Activated T-cell treated with anti-CD3 and anti-CD28 coated beads, Interleukin-2, amount 50 U/mL, for 1 hour (primary cell): ENCODE measurements around the gene TMEM132D.

Source experiments
- DNase-seq: peaks from one replicate; pipeline ENCODE4 v3.0.0-alpha.2; 2020

Gene TMEM132D

DNA sequence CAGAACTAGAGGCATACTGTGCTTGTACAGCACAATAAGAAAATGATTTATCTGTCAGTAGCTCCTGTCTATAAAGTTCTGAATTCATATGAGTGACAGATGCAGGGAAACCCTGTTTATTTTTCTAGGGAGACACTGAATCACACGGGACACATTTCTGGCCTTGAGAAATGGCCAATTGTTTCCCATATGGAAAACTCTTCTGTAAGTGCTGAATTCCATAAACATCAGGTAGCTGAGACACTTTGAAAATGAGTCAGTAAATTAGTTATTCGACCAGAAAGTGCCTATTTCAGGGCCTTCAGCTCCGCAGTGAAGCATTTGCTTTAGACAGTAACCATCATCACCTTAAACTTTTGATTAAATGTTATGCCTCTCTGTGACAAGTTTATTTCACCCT lies 184.4 kb downstream of the TMEM132D start:
- no peak for DNase-seq

DNA sequence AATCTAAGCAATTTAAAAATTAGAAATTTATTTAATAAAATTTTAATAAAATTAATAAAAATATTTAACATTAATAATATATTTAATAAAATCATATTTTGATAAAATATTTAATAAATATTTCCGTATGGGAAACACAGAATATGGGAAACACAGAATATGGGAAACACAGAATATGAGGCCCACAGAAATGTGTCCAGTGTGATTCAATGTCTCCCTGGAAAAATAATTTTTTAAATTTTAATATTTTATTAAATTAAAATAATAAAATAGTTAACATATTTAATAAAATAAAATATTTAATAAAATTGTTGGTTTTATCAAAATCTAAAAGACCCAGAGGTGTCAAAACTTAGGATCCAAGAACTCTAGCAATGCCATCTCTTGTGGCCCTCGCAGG lies 186.4 kb downstream of the TMEM132D start:
- no peak for DNase-seq

DNA sequence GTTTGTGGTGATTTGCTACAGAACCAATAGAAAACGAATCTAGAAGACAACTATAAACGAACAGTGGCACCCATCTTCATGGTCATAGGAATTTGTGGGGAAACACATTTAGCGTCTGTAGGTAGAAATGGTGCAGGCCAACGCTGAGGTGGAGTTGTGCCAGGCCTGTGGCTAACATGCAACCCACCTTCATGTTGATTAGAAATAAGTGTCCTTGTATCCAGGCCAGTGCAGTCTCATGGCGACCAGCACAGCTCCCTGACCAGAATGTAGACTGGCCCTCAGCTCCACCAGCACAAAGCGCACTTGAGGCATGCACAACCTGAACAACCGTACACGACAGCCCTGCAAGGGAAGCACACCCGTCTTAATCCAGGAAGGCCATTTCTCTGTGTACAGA lies 187.0 kb downstream of the TMEM132D start:
- DNase-seq = no peak

DNA sequence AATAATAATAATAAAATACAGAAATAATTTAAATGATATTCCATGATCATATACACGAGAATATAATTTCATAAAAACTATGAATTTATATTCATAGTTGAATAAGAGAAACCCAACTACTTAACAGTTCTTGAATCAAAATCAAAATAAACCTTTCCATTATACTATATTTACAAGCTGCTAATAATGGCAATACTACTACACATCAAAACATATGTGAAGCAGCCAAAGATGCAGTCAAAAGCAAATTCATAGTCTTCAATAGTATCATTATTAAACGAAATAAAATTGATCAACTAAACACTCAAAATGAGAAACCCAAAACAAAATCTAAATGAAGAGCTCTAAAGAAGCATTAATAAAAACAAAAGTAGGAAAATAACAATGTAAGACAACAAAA lies 197.1 kb downstream of the TMEM132D start:
- DNase-seq = no peak

DNA sequence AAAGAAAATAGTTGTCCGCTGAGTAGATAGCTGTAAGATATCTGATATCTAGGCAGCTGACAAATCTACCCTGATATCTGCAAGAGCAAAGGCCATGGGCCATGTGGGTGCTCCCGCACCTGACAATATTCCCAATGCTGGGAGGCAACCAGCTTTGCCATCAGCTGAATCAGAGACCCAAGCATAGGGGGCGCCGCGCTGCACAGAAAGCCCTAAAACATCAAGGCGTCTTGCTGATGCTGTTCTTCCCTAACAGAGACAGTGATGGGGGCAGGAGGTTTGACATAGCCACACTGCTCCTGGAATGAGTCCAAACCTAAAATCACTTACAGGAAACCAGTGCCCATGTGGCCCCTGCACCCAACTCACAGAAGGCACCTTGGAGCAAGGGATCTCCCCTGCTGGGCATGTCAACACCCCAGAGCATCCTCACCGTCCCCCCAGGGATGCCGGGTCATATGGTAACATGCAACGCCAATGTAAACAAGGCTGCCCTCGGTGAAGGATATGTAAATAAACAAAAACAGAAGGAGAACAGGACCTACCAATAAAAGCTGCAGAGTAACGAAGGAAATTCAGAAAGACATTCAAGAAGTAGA lies 199.5 kb downstream of the TMEM132D start:
- no peak for DNase-seq

DNA sequence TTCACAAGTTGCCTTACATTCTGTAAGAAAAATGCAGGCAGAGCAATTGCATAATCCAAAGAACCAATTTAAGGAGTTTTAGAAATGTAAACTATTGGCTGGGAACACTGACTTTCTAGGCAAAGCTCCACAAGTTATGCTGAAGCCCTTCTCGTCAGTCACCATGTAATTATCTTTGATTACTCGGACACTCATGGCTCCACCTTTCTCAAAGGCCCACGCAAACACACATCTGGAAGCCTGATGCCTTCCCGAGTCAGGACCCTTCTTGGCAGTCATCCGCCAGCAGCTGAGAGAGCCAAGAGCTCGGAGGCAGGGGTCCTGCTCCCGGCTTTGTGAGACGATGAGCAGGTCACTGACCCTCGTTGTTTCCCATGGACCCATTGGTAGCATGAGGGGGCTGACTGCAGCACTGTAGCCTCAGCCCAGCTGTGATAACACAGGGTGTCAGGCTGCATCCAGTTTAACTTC lies 202.2 kb downstream of the TMEM132D start:
- no peak for DNase-seq

DNA sequence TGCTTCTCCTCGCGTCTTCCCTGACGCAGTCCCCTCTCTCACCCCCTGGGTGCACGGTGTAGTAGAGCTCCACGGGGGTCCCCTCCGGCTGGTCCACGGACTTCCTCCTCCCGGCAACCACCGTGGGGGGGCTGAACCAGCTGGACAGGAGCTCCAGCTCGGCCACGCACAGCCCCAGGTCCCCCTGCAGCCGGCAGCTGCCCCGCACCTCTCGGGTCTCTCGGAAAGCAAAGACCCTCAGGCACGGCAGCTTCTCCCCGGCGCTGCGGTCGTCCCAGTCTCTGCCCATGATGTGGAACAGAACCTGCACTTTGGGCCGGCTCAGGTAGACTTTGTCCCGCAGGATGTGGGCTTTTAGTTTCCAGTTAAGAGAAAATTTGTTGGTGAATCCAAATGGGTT lies 203.8 kb downstream of the TMEM132D start:
- no peak for DNase-seq

DNA sequence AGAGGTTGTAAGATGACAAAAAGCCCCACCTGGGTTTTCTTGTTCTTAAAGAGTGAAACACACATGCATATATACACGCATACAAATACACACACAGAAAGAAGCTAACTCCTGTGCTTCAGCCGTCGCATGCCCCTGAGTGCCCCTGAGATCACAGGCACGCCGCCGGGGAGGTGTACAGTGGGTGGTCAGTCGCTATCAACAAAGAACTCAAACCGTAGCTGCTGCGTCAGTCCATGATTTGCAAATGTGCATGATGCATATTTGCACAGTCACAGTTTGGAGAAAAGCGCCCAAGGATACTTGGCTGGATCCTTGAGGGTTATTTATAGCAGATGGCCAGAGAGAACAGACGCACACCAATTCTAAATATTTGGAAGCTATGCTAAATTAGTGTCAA lies 206.9 kb downstream of the TMEM132D start:
- DNase-seq = no peak

DNA sequence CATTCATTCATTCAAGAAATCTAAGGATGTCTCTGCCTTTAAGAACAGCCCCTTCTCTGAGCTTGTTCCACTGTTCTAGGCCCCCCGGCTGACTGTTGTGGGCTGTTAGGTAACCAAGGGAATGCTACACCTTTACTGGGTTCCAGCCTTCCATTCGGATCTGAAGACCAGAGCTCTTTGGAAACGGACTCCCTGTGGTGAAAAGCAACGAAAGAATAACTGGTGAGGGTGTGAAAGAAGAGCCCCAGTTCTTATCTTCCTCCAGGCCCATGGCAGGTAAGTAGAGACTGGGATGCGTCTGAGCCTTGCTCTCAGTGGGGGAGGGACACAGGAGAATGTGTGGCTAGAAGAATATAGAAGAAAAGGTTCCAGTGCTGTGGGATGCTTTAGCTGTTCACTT lies 207.4 kb downstream of the TMEM132D start:
- no peak for DNase-seq

DNA sequence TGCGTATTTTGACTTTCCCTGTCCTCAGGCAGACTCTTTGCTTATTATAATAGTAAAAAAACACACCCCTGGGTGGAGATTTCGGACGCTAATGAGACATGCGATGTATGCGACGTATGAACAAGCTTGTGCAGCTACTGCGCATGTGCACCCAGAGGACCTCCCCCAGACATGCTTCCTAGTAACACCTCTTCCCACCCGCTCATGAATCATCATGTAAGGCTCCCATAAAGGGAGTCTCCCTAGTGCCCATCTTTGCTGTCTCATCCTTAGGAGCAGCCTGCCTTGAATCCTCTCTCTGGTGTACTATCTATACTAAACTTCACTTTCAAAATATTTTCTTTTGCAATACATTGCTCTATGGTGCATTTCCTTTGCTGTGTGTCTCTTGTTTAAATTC lies 210.1 kb downstream of the TMEM132D start:
- no peak for DNase-seq

DNA sequence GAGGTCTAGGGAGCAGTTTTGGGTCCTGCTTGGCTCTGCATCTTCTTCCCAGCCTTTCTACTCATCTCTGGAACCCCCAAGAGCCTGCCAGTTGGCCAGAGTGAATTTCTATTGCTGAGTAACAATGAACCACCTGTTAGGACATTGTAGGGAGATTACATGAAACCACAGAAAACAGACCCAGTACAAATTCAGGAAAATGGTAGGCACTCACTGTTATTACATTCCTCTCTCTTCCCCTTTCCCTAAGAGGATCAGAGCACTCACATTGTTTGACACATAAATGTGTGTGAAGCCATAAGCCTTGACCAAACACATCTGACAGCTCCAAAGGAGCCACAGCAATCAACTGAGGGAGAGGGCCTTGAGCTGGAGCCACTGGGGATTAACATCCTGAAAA lies 216.1 kb downstream of the TMEM132D start:
- no peak for DNase-seq

DNA sequence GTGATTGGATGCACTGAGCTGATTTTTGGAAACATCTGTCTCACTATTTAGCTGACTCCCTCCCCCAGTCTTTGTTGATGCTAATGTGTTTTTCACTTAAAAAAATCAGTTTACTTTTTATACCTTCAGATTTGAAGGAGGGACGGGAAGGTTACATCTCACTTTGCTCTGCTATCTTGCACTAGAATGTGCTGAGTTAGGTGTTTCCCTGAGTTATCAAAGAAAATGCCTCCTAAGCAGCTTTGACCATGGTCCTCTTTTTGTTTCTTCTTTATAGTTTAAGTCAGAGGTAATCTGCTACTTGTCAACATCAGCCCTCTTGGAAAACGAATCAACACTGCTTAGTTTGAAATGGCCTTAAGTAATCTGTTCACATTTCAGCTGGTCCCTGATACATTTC lies 222.0 kb downstream of the TMEM132D start:
- no peak for DNase-seq

DNA sequence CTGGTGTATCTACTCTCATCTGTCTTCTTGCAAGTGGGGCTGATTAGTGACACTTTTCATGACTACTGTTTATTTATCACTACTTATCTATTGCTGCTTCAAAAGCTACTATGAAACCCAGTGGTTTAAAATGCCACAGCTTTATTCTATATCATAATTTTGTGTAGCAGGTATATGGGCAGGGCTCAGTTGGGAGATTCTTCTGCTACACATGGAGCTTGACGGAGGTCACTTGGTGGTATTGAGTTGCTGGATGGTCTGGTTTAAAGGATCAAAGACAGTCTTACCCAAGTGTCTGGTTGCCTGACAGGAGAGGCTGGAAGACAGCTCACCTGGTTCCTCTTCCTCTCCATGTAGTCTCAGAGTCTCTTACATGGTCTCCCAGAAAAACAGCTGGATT lies 222.7 kb downstream of the TMEM132D start:
- DNase-seq = no peak

DNA sequence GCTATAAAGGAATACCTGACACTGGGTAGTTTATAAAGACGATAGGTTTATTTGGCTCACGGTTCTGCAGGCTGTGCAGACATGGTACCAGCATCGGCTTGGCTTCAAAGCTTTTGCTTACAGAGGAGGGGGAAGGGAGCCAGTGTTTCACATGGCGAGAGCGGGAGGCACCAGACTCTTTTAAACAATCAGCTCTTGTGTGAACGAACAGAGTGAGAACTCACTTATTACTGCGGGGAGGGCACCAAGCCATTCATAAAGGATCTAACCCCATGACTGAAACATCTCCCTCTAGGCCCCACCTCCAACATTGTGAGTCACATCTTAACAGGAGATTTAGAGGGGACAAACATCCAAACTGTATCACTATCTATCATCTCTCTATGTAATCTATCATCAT lies 227.4 kb downstream of the TMEM132D start:
- no peak for DNase-seq

DNA sequence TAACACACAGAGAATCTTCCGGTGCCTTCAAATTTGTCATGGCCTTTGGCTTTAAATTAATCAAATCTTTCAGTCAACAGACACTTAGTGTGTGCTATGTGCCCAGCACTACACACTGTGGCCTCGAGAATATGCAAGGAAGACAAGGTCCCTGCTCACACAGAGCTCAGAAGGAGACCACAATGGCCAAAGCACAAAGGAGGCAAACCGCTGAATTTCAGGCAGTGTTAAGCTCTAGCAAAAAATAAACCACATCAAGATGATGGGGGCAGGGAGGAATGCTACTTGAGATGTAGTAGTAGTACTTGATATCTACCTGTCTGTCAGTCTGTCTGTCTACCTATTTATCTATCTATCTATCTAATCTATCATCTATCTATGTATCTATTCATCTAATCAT lies 227.9 kb downstream of the TMEM132D start:
- DNase-seq = no peak

DNA sequence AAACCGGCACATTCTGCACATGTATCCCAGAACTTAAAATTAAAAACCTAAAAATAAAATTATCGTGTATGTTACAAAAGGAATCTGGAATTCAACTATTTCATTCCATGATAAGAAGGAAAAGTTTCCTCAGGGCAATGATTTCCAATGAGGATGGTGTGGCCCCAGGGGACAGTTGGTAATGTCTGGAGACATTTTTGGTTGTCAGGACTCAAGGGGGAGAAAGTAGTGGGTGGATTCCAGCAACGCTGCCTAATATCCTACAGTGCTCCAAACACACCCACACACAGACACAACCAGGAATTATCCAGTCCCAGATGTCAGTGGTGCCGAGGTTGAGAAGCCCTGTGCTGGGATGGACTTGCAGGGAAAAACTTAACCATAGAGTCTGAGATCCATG lies 228.3 kb downstream of the TMEM132D start:
- DNase-seq = no peak

DNA sequence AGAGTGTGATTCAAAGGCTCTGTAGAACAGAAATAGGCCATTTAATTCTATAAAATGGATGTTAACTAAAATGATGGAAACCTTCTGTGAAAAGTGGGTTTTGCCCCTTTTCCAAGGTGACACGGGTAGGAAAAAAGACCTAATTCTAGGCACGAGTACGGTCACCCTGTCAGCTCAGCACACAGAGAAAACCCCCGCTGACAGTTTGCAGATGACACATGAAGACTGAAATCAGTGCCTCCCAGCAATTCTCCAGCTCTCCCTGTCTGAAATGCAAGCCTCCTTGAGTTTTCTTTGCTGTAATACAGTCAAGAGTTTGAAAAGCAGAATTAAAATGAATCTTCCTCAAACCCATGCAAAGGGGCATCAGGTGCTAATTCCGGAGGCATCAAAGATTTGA lies 230.0 kb downstream of the TMEM132D start:
- no peak for DNase-seq

DNA sequence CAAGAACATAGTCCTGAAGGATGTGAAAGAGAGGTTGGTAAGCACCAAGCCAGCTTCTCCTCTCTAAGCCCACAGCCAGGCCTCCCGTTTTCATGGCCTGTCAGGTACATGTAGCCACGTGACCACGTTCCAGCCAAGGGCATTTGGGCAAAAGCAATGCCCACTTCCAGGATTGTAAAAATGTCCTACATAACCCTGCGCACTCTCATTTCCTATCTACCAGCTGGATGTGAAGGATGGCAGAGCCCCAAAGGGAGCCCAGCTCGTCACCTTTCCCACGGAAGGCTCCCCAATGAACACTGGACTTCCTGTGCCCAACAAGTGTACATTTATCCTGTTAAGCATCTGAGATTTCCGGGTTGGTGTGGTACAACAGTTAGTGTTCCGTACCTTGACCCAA lies 231.7 kb downstream of the TMEM132D start:
- DNase-seq = no peak

DNA sequence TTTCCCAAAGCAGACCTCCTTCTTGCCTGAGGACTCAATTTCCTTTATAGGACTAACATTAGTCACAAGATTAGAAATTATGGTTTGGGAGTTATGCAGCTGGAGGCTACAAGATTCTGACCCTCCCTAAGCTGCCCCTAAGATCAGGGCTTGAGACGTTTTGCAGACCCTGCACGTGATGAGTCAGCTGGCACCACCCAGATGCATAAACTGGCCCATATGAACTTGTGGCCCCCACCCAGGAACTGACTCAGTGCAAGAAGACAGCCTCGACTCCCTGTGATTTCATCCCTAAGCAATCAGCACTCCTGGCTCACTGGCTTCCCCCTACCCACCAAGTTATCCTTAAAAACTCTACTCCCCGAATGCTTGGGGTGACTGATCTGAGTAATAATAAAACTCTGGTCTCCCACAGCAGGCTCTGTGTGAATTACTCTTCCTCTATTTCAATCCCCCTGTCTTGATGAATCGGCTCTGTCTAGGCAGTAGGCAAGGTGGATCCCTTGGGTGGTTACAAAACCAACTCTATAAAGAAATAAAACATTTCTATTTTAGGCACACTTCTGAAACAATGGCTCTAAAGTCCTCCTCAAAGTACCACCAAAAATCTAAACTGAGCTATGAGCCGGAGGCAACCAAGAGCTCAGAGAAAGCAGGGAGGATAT lies 233.4 kb downstream of the TMEM132D start:
- DNase-seq = no peak

DNA sequence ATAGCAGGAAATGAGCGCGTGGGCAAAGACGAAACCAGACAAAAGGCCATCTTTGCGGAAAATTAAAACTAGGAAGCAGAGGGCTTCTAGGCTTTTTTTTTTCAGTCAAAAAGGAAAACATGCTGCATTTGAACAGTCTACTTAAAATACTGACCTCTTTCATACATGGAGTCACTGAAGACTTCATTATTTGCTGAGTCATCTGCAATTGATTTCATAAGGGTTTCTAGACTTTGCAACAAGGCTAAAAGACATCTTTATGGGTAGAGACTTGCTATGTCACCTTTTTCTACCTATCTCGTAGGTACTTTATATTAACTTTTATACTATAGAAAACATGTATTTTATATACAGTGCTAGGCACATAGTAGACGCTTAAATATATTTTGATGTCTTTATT lies 238.4 kb downstream of the TMEM132D start:
- DNase-seq = no peak

DNA sequence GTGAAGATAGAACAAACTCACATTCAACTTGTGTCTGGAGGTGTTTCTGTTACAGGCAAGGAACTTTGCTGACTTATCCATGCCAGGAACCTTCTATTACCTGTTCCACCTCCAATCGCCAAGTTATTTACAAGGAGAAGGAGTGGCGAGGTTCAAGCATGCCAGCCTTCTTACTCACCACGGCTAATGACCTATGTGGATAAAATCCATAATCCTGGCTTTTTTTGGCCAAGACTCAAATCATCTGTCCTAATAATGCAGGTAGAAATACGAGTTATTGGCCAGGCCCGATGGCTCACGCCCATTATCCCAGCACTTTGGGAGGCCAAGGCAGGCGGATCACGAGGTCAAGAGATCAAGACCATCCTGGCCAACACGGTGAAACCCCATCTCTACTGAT lies 241.6 kb downstream of the TMEM132D start:
- DNase-seq = no peak

DNA sequence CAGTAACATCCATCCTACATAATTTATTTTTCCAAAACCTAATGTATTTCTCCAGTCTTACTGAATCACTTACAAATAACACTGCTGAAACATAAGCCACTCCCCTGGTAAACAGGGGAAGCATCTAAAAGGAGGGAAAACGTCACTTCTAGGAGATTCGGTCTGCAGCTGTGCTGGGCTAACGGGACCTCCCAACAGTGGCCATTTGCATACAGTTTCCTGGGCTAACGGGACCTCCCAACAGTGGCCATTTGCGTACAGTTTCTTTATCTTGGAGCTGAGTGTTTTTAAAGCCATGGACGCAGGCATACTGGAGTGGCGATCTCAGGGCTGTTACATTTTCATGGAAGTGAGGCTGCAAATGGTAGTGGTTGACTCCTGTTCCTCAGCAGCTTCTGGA lies 242.9 kb downstream of the TMEM132D start:
- DNase-seq = no peak

DNA sequence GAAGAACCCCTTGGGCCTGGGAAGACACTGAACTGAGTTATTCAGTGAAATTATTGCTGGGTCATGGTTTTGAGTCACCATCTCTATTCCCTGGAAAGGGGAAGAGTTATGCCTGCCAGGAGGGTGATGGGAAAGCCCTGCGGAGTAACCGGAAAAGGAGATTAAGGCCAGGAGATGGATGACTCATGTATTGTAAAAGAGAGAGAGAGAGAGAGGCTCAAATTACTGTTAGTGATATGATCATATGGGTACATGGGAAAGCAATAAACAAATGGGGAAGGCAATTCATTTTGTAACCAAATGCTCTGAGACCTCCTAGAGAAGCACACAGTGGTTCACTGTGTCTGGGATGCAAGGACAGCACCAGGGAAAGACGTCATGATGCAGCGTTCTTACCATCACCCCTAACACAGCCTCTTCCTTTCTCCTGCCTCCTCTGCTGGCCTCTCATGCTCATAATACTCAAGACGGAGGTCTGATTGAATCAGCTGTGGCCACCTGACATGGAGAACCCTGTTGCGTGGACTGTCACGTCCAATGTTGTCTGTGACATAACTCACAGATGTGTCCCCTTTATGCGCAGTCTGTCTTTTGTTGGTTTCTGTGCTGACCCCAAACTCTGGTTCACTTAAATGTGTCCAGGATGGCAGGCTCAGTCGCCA lies 243.7 kb downstream of the TMEM132D start:
- DNase-seq = no peak

DNA sequence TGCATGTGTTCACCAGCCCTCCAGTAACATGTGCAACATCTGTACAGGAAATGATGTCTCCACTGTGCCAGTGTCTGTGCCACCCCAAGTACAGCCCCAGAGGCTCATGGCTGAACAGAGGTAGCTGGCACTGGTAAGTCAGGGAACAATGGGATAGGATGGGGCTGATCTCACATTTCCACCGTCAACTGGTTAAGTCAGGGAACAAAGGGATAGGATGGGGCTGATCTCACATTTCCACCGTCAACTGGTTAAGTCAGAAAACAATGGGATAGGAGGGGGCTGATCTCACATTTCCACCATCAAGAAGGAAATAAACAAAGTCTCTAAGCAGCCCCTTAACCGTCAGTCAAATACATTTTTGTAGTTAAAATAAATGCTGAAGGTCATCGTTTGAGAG lies 246.6 kb downstream of the TMEM132D start:
- no peak for DNase-seq

DNA sequence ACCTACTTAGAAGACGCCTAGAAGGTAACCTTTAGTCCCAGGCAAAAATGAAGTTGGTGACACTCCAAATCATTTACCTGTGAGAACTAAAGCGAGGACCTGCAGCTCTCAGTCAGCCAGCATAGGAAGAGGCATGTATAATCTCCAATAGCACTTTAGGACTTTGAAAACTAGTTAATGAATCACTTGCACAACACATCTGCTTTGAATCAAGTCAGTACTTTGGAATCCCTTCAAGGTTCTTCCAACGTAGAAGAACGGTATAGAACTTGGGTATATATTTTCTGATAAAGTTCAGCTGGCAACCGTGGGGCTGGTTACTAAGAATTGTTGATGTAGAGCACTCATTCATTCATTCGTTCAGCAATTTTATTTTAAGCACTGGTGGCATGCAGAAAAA lies 251.9 kb downstream of the TMEM132D start:
- DNase-seq = no peak
